Islet of Langerhans (tissue), 1 donor: ENCODE data around the gene PDP2.

Experiments
- FAIRE-seq: peaks from one replicate; lab custom pipeline; 2011; peaks lifted over from hg19 to GRCh38; lab: Jason Lieb, UNC

The PDP2 gene

DNA sequence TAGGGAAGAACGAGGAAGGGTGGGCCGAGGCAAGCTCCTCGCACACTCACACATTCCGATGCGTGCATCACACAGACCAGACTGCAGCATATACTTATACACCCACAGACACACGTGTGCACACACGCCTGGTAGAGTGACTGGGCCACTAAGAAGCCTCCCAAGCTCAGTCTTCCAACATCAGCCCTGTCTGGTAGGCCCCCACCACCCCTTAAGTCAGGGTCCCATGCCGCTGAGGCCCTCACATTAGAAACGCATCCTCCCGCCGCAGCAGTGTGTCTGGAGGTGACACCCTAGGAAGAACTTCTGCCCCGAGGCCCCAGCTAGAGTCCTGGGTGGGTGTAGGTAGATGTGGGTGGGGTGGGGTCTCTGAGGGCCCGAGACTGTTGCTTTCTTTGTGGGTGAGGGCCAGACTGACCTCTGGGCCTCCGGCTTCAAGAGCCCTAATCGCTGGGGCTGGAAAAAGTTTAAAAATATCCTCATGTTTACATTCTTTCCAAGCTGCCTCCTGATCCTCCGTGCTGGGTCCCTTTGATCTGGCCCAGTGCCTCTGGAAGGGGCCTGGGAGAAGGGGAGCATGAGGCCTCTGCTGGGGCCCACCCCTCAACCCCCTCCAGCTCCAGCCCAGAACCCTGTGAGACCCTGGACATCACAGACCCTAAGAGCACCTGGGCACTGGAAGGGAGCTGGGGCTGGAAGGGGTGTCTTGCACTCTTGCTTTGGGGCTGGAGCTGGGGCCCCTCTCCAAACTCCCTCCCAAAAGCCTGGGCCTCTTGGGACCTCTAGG is 24.7 kb downstream of the PDP2 start:
- FAIRE-seq, result no peak

DNA sequence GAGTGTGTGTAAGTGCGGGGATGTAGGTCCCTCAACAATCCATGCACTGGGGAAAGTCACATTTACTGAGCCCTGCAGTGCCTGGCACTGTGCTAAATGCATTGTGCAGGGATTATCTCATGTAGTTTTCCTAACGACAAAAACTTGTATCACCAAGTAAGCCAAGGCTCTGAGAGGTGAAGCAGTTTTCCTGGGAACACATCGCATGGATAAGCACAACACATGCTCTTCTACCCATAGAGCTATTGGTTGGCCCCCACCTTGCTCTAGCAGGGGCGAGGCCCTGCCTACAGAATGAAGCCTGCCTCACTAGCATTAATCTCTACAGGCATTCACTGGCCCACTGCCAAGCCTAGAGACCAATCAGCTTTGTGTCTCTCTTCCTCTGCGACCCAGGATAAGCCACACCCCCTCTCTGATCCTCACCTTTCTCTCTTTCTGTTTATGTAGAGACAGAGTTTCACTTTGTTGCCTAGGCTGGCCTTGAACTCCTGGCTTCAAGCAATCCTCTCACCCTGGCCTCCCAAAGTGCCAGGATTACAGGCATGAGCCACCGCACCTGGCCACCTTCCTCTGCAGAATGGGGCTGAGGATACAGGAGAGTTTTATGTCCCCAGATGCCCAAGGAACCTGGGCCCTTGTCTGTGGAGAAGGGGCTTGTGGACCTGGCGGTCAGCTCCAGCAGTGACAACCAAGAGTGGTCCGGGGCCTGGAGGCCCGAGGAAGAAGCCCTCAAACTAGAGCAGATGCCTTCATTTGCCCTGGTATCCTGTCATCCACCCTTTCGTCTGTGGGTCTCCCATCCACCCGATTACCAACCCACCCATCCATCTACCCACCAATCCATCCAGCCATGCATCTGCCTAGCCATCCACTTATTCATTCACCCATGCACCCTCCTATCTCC is 25.6 kb downstream of the PDP2 start:
- no peak for FAIRE-seq

DNA sequence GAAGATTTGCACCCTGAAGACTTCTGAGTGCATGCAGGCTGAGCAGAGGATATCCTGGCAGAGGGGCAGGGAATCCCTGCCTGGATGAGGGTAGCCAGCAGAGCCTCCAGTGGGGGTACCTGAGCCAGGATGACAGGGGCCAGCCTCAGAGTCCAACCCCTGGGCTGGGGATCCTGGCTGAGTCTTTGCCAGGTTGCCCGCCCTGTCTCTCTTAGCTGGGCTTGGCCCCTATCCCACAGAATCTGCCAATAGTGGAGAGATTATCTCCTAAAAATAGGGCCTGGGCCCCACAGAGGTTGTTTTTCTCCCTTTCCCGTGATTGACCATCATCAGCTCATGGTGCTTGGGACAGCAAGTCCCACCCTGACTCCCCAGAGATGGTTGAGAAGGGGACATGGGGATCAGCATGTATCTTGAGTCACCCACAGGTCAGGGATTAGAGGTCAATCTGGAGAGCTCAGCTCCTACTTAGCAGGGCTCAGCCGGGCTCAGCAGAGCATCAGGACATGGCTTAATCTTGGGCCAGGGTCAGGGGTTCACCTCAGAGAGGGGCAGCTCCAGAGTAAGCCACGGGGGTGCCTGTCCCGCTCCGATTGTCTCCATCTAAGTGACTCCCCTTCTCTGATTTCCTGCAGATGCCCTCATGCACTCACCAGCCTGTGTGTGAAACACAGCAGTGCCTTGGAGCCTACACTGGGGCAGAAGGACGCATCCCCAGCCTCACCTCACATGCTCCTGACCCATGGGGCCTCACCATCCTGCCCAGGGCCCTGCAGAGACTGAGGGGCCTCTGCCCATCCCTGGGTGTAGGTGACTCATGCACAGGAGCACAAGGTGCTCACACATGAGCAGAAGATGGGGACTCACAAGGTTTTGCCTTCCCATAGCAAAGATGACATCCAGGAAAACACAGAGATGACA is 26.9 kb downstream of the PDP2 start:
- FAIRE-seq, result no peak

DNA sequence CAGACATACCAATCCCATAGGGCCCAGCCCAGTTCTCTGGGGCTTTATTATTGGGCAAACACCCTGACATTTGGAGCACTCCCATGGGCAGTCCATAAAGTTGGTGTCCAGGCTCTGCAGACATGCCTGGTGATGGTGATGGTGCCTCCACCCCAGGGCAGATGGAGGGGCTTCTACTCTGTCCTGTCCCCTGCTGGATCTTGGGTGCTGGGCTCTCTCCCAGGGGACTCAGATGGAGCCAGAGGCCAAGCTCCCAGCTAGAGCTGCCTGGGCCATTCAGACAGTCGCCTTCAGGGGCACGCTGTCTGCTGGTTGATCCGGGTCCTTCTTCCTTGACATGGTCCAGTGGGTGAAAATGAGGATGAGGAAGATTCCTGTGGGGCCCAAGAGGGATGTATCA is 27.8 kb downstream of the PDP2 start:
- FAIRE-seq, result no peak

DNA sequence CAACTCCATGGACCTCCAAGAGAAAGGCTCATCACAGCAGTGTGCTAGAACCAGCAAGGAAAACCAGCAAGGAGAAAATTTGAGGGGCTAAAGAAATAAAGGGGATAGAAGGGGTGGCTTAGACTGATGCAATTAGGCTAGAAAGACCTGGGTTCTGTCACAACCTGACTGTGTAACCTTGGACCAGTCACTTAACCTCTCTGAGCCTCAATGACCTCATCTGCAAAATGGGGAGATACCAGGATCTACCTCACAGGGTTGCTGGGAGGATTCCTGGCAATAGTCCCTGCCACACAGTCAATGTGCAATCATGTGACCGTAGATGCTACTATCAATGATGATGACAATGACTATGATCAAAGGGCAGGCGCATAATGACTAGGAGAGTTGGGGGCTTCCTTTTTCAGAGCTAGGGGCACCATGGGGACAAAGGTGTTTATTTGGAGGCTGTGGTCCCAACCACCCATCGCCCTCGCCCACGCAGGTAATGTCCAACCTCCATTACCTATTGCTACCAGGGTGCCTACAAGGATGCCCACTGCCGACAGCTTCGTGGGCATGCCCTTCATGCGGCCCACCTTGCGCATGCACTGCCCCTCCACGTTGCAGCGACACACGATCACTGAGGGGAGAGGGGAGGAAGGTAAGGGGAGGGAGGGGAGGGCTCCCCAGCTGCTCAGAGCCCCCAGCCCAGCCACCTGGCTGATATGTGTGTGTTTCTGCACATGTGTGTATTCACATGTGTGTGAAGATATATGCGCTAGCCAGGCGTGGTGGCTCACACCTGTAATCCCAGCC is 28.6 kb downstream of the PDP2 start:
- FAIRE-seq, result no peak

DNA sequence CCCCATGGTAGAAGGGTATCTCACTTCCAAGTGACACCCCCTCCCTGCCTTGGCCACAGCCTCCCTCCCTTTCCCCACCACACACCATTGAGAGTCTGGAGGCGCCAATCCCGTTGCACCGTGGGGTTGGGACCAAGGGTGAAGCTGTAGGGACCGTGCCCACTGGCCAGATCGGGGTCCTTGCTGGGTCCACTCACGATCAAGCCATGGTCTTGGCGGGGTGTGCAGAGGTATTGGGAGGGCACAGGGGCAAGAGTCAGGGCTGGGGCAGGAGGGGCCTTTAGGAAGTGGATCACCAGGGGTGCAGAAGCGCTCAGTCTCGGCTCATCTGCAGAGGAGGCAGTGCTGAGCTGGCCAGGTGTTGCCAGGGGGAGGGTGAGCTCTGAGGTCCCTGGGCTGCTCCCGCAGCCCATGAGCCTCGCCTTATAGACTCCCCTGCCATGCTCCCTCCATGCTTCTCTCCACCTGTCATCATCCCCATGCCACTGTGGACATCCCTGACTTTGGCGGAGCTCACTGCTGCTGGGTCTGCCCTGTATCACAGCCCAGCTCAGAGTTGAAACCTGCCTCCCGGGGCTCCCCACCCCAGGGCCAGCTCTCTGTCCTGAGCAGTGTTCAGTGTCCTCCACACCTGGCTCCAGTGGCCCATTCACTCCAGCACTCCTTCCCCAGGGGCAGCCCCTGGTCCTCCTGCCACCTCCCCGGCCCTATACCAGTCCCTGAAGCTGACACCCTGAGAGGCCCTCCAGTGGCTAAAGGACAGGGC is 30.0 kb downstream of the PDP2 start:
- FAIRE-seq, result no peak

DNA sequence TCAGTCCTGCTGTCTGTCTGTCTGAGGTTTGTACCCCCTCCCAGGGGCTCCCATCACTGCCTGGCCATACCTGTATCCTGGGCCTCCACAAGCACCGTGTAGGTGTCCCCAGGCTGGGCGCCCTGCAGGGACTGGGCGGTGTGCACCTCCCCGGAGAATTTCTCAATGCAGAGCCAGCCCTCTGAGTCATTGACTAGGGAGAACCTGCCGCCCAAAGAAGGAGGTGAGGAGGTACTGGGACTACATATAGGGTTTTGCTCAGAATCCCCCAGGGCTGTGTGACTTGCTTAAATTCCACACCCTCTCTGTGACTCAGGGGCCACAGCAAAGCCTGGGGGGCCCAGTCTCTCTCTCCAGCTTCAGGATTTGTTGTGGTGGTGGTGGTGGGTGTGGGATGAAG is 30.8 kb downstream of the PDP2 start:
- no peak for FAIRE-seq

DNA sequence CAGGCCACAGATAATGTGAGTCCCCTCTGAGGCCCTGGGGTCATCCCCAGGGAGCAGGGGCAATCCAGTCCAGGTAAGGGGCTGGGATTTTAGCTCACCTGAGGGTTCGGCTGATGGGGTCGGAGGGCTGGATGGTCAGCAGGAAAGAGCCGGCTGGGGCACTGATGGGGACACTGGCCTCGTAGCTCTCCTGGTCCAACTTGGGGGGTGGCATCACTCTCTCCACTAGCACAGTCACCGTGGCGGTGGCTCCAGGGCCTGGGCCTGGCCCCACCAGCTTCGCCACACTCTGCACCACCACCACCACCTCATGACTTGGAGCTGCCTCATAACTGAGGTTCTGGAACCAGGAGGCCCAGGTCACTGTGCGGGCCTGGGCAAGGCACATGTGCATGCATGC is 31.5 kb downstream of the PDP2 start:
- no peak for FAIRE-seq

DNA sequence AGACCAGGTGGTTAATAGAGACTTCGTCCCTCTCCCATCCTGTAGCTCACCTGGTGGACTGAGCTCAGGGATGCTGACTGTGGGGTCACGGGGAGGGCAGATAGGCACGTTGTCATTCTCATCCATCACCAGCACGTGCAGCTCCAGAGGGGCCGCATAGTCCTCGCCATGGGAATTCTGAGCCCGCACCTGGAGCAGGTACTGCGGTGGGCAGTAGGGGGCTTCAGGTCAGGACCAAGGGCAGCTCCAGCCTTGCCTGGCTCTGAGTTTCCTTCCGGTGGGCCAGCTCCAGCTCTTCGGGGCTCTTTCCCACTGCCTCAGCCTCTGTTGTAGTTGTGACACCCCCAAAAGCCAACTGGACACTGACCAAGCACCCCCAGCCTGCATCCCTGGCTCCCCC is 32.8 kb downstream of the PDP2 start:
- FAIRE-seq, result no peak

DNA sequence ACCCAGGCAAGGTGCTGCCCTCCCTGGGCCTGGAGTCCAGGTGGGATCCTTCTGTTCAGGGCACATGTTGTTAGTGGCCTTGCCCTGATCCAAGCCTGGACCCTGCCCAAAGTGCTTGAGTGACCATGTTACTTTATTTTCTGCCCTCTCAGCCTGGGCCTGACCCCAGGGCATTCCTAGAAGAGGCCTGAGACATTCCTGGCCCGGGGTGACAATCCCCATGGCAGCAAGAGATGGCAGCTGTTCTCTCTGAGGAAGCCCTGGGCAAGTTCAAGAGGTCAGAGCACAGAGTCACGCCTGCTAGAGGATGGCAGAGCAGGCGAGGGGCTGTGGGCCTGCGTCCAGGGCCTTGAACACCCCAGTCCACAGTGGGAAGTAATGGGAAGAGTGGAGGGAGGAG is 33.4 kb downstream of the PDP2 start:
- no peak for FAIRE-seq

DNA sequence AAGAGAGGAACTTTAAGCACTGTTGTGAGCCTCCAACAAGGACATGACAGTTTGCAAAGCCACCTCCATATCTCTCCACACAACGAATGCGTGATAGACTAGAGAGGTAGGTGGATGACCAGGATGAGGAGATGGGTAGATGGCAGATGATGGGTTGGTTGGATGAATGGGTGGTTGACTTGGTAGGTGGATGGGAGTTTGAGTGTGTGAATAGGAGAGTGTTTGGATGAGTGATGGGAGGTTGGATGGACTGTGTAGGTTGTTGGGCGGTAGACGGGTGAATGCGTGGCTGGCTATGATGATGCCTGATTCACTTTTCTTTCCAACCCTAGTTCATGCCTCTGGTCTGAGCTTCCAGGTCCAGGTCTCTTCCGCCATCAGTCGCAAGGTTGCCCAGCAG is 34.2 kb downstream of the PDP2 start:
- no peak for FAIRE-seq

DNA sequence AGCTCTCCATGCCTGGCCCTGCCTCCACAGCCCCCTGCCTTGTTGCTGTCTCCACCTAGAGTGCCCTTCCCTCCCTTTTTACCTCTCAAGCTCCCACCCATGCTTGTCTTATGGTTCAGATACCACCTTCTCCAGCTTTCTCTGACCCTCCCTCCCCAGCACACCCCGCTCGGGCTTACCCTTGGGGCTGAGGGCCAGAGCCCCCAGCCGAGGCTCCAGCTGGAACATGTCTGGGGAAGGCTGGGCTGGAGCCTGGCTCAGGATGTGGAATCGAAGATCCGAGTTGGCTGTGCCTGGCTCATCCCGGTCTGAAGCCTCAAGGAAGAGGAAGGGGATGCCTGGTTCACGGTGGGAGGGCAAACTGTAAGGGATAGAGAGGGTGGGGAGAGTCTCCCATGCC is 34.7 kb downstream of the PDP2 start:
- FAIRE-seq, result no peak

DNA sequence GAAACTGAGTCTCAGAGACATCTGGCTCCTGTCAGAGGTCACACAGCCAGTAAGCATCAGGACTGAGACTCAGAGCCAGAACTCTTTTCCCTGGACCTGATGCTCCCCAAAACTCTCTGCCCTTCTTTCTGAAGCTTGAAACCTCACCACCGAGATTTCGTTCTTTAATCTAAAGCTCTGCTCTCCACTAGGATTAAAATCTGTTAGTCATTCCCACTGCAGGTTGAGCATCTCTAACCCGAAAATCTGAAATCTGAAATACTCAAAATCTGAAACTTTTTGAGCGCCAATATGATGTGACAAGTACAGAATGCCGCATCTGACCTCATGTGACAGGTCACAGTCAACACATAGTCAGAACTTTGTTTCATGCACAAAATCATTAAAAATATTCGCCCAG is 36.2 kb downstream of the PDP2 start:
- no peak for FAIRE-seq

DNA sequence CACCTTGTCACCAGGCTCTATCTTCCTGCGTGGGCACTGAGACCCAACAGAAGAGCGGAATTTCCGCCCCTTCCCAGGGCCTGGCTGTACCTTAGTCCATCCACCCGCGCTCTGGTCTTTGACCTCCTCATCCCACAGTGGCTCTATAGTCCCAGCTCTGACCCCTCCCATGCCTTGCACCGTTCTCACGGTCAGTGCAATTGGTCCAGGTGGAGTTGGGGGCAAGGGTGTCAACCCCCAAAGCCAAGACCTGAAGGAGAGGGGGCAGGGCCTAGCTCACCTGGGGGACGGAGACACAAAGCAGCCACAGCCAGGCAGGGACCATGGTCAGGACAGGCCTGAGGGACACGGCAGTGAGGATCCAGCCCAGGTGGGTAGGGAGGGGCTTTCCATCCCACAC is 37.4 kb downstream of the PDP2 start:
- no peak for FAIRE-seq

DNA sequence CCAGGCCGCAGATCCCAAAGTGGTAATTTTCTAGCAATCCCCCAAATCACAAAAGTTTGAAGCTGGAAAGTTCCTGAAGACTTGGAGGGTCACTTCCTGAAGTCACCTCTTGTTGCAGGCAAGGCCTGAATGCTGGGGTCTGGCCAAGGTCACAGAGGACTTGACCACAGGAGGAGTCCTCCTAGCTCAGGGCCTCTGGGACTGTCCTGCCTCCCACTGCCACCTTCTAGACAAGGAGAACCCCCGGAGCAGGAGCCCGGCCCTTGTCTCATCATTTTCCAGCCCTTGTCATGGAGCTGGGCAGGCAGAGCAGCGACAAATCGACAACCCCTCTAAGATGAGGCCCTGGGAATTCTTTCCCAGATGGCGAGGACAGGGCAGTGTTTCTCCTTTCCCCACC is 38.0 kb downstream of the PDP2 start:
- FAIRE-seq, result no peak

DNA sequence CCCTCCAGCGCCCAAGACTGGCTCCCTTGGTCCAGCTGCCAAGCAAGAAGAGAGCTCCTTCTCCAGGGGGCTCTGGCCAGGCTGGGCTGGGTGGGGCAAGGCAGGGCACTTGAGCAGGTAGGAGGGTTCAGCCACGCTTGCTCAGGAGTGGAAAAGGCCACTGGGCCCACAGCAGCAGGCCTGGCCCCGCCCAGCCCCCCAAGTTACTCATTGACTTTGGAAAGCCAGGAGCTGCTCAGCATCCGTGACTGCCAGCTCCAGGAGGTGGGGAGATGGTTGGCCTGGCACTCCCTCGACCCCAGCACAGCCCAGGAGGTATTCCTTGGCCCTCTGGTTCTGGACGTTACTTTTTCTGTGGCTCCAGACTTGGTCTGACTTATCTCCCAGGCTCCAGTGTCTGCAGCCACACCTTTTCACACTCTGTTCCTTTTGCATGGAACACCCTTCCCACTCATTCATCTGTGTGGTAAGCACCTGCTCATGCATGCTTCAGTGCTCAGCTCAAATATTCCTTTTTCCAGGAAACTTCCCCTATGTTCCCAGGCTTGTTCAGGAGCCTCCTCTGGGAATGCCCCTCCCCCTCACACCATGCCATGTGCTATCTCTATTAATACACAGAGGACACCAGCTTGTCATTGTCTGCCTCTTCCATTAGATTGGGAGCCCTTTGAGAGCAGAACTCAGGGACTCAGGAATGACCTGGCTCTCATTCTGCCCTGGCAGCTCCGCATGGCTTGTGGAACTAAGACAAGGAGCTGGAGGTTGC is 38.7 kb downstream of the PDP2 start, which contains the start of gene CDH16:
CDH16 (minus strand) TSS at position 83 of the 766 bp plus-strand sequence. CDS start 820 bp downstream, outside the sequence.
- FAIRE-seq, result no peak

DNA sequence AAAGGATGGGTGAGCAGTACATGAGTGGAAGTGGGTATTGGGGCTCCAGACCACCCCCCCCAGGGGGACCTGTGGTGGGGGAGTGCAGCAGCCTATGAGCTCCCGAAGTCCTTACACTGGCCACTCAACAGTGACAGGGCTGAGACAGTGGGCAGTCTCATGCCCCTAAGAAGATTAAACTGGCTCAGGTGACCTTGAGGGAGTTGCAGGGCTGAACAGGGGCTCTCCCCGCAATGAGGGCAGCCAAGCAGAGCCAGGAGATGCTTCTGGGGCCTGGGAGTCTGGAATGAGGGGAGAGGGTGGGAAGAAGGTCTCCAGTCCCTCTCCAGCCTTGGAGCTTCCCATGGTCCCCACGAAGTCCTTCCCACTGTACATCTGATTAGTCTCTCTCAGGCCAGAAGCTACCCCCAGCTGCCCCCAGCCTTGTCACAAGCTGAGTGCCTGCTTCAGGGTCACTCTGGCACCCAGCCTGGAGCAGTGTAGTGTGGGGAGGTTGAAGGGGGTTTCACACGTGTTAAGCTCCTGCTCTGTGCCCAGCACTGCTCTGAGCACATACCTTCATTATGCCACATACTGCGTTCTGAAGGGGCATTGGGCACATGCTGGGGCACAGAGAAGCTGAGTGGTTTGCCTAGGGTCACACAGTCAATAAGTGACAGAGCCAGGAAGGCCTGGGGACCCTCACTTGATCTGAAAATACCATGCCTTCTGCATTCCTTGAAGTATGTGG is 39.4 kb downstream of the PDP2 start:
- FAIRE-seq, result no peak

DNA sequence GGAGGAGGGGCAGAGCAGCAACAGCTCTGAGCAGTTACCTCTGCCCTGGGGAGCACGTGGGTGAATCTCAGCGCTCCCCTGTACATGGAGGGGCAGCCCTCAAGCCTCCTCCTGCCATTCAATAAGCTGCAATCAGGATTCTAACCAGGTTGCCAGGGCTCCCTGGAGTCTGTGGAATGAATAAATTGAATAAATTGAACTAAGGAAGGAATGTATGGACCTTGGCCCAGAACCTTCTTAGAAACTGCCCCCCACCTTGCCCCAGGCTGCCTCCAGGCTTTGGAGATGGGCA is 39.9 kb downstream of the PDP2 start:
- FAIRE-seq, result no peak

DNA sequence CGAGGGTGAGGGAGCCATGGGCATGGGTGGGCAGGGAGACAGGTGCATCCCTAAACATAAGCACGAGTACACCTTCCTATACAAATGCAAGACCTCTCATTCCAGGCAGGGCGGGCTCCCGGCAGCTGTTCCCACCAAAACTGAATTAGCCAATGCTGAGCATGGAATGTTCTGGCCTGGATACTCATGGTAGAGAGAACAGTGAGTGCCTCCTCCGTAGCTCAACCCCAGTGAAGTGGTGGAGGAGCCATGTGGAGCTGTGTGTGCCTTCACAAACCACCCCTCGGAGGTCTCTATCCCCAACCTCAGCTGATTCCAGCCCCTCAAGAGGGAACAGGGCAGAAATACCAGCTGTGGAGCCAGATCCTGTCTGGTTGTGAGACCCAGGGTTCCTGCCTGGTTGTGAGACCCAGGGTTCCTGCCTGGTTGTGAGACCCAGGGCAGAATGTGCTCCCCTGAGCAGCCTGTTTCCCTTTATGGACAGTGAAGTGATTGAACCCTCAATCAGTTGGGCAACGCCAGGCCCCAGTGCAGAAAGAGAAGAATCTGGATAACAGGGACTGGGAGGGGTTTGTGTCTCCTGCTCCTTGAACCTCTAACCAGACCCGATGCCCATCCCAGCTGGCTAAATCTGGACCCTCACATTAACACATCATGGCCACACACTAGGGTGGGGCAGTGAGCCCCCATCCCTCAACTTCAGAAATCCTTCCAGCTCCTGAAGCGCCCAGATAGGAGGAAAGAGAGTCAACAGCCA is 40.8 kb downstream of the PDP2 start:
- FAIRE-seq, result no peak
